Umbilical cord (tissue), 2 donors: ENCODE results near the gene SMIM35. TPM values are rescaled to one million over a fixed set of nuclear protein-coding genes. Genes with fewer than 3 reads are reported as not detected.
"Not testable (repeated sequence)": the region's sequence is repeated elsewhere in the genome, so short reads cannot be mapped to it uniquely, and the experiment has no call there.

Experiments used
- DNase-seq: peaks from one replicate; pipeline ENCODE4 v3.0.0-alpha.2; 2015; ENCODE audit warnings: low spot score
- total RNA-seq: library from RNA; depleted of rRNA; stranded (reverse); fragments of >200 nt; gene quantifications from one replicate; pipeline ENCODE4 v1.2.3, GENCODE V29; 2014; ENCODE audit warnings: low replicate concordance; ENCODE audit not compliant: insufficient read depth

The SMIM35 gene
- total RNA-seq, 1 donor from 2014 or later: 1.4 TPM

- DNase-seq: no peak
Observed at GRCh38 chr11:117984476-117984875, 102.3 kb downstream of the SMIM35 start.

- no peak for DNase-seq
Observed at GRCh38 chr11:117983163-117983475, 103.6 kb downstream of the SMIM35 start.

GRCh38 chr11:117980720-117981119, 106.0 kb downstream of the SMIM35 start:
- no peak for DNase-seq

- DNase-seq: no peak
Observed at GRCh38 chr11:117980280-117980679, 106.5 kb downstream of the SMIM35 start.

GRCh38 chr11:117979481-117980211, 107.1 kb downstream of the SMIM35 start:
- DNase-seq: peak; percentile 23

- no peak for DNase-seq
Observed at GRCh38 chr11:117978991-117979390, 107.8 kb downstream of the SMIM35 start.

- not testable (repeated sequence) for DNase-seq
Observed at GRCh38 chr11:117978291-117978910, 108.4 kb downstream of the SMIM35 start.

- DNase-seq: not testable (repeated sequence)
Observed at GRCh38 chr11:117977612-117978264, 109.0 kb downstream of the SMIM35 start.

GRCh38 chr11:117977029-117977428, 109.7 kb downstream of the SMIM35 start:
- DNase-seq: no peak

- DNase-seq: no peak
Observed at GRCh38 chr11:117976445-117976844, 110.3 kb downstream of the SMIM35 start.

GRCh38 chr11:117973503-117973860, 113.3 kb downstream of the SMIM35 start:
- DNase-seq: no peak

- DNase-seq: no peak
Observed at GRCh38 chr11:117972629-117973502, 113.9 kb downstream of the SMIM35 start.

GRCh38 chr11:117972044-117972443, 114.7 kb downstream of the SMIM35 start:
- no peak for DNase-seq

- DNase-seq: peak; percentile 28
Observed at GRCh38 chr11:117970400-117971024, 116.3 kb downstream of the SMIM35 start.

- no peak for DNase-seq
Observed at GRCh38 chr11:117969160-117969991, 117.4 kb downstream of the SMIM35 start.

- DNase-seq: no peak
Observed at GRCh38 chr11:117966908-117967307, 119.9 kb downstream of the SMIM35 start.

GRCh38 chr11:117962826-117963225, 123.9 kb downstream of the SMIM35 start:
- no peak for DNase-seq

GRCh38 chr11:117961896-117962295, 124.9 kb downstream of the SMIM35 start:
- no peak for DNase-seq

- DNase-seq: no peak
Observed at GRCh38 chr11:117960406-117960805, 126.4 kb downstream of the SMIM35 start.

GRCh38 chr11:117959438-117960149, 127.2 kb downstream of the SMIM35 start:
- no peak for DNase-seq
